Endodermal cell (in vitro differentiated cells): ENCODE measurements around the gene INTS6. TPM values are rescaled to one million over a fixed set of nuclear protein-coding genes. Genes with fewer than 3 reads are reported as not detected.

Source experiments
- DNase-seq: peaks from one replicate; pipeline ENCODE4 v3.0.0-alpha.2; 2017
- H3K27ac ChIP-seq: 2 replicates; pipeline ENCODE4 v1.5.1; 2013; ENCODE audit warnings: mild to moderate bottlenecking, low read depth, low read length, moderate library complexity
- H3K27me3 ChIP-seq: 2 replicates; pipeline ENCODE4 v1.6.1; 2013; ENCODE audit warnings: mild to moderate bottlenecking, low read length, moderate library complexity; ENCODE audit not compliant: insufficient read depth, control insufficient read depth, poor library complexity, severe bottlenecking
- H3K36me3 ChIP-seq: 2 replicates; pipeline ENCODE4 v1.7.0; 2013; ENCODE audit warnings: mild to moderate bottlenecking, low read length, moderate library complexity; ENCODE audit not compliant: control insufficient read depth, insufficient read depth
- H3K4me1 ChIP-seq: one replicate; pipeline ENCODE4 v1.7.0; 2013; ENCODE audit warnings: low read length; ENCODE audit not compliant: control insufficient read depth, insufficient read depth
- H3K4me3 ChIP-seq: 2 replicates; pipeline ENCODE4 v1.5.1; 2013; ENCODE audit warnings: mild to moderate bottlenecking, low read length, moderate library complexity
- H3K9ac ChIP-seq: 2 replicates; pipeline ENCODE4 v1.6.1; 2013; ENCODE audit warnings: mild to moderate bottlenecking, low read length, moderate library complexity; ENCODE audit not compliant: poor library complexity, severe bottlenecking; ENCODE audit errors: extremely low read depth
- H3K9me3 ChIP-seq: 2 replicates; pipeline ENCODE4 v1.6.1; 2013; ENCODE audit warnings: mild to moderate bottlenecking, low read length, moderate library complexity; ENCODE audit not compliant: control insufficient read depth
- H3K27ac Mint-ChIP-seq: 2 replicates; pipeline ENCODE4 v1.8.0; 2020; ENCODE audit warnings: mixed read lengths
- H3K27me3 Mint-ChIP-seq: 2 replicates; pipeline ENCODE4 v1.8.0; 2021; ENCODE audit warnings: mild to moderate bottlenecking, mixed read lengths; ENCODE audit not compliant: insufficient read depth
- H3K36me3 Mint-ChIP-seq: 2 replicates; pipeline ENCODE4 v1.8.0; 2020; ENCODE audit warnings: low read depth, mixed read lengths
- H3K4me1 Mint-ChIP-seq: 2 replicates; pipeline ENCODE4 v1.8.0; 2020; ENCODE audit warnings: mixed read lengths
- H3K4me3 Mint-ChIP-seq: 2 replicates; pipeline ENCODE4 v1.8.0; 2020; ENCODE audit warnings: mild to moderate bottlenecking, moderate library complexity, mixed read lengths
- H3K9me3 Mint-ChIP-seq: 2 replicates; pipeline ENCODE4 v1.8.0; 2020; ENCODE audit warnings: mild to moderate bottlenecking, mixed read lengths
- CTCF ChIP-seq: fragments of 200-600 bp; sonication (generic); conservative IDR thresholded peaks from 2 replicates; pipeline ENCODE4 v1.5.0; 2021; ENCODE audit warnings: antibody characterized with exemption, mild to moderate bottlenecking
- WGBS, 2 experiments: methylation state at CpG; one replicate each; pipeline versions ENCODE4 v1.1.5 to v1.1.7; 2013; ENCODE audit warnings: missing lambda C conversion rate in 2 of 2, mixed read lengths in 1 of 2; ENCODE audit not compliant: insufficient coverage in 1 of 2, insufficient read length in 1 of 2; 5-methylcytosine and 5-hydroxymethylcytosine counted together
- total RNA-seq, 2 donors: library from RNA; stranded (reverse); fragmentation: NEBNext Ultra II Directional in 1 of 2; extraction: Animal tissue kit (Norgen Biotek cat#: 25700) in 1 of 2; gene quantifications; 2 replicates in 1 of 2; 3 replicates in 1 of 2; pipeline ENCODE4 v1.2.1, GENCODE V29; 2021

INTS6 gene
- total RNA-seq, 2 donors from 2014 or later, result 42.4 to 62.1 TPM

DNA sequence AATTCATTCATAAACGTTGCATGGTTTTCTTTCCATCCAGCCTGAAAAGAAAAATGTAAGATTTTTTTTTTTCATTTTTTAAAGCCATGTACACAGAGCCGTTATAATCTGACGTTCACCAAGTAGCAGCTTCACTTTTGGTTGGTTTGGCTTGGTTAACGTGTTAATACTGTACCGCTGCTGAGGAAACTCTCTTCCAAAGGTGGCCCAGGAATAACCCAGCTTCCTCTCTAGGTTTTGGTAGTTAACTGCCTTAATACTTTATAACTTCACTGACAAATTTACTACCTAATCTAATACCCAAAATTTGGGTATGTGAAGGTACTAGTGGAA is 1.7 kb downstream of the INTS6 start:
- no peaks in the 10 kb centered on the region for H3K27me3 ChIP-seq
- H3K4me3 ChIP-seq, result peak overlapping the region; percentile 94
- peaks cover 57% of the 10 kb centered on the region for H3K36me3 ChIP-seq
- Mint-ChIP-seq H3K9me3 (peaks cover 9% of the 10 kb centered on the region), H3K4me1 (peaks cover 26% of the 10 kb centered on the region), H3K36me3 (peaks cover 35% of the 10 kb centered on the region), H3K27ac (peak overlapping the region; percentile 78), H3K27me3 (no peaks in the 10 kb centered on the region), H3K4me3 (peak overlapping the region; percentile 78)
- H3K27ac ChIP-seq, result peak overlapping the region; percentile 45
- peak overlapping the region; percentile 67 for H3K9ac ChIP-seq
- TF ChIP-seq CTCF, result no peak
- 44 to 48% methylated on average over 2 to 5 of the region's 5 CpGs for WGBS, 2 experiments
- H3K4me1 ChIP-seq, result peaks cover 9% of the 10 kb centered on the region
- H3K9me3 ChIP-seq, result peaks cover 14% of the 10 kb centered on the region
- no peak for DNase-seq

DNA sequence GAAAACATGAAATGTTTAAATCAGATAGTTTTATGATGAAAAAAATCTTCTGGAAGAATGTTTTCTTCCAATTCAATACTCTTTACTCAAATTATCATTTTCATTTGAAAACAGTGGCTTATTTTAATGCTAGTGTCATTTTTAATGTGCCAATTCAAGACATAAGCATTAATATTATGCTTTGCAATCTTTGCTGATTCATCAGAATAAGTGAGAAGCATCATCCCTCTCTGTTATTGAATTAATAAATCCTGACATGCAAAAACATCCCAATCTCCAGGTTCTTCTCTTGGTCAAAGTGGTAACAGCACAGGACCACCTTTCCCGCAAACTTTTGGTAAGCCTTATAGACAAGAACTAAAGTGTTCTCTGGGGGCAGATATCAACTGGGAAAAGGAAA is 3.8 kb downstream of the INTS6 start:
- H3K9ac ChIP-seq, result no peak overlapping the region
- Mint-ChIP-seq H3K9me3 (no peaks in the 10 kb centered on the region), H3K27me3 (no peaks in the 10 kb centered on the region), H3K4me1 (peaks cover 20% of the 10 kb centered on the region), H3K27ac (no peak overlapping the region), H3K36me3 (peaks cover 25% of the 10 kb centered on the region), H3K4me3 (no peak overlapping the region)
- H3K4me3 ChIP-seq, result peak overlapping the region; percentile 94
- no peak overlapping the region for H3K27ac ChIP-seq
- H3K4me1 ChIP-seq, result peaks cover 5% of the 10 kb centered on the region
- peaks cover 51% of the 10 kb centered on the region for H3K36me3 ChIP-seq
- no peak for DNase-seq
- TF ChIP-seq CTCF, result no peak
- WGBS, 2 experiments, result 93 to 100% methylated on average over 1 of the region's 1 CpG
- no peaks in the 10 kb centered on the region for H3K9me3 ChIP-seq
- H3K27me3 ChIP-seq, result no peaks in the 10 kb centered on the region

DNA sequence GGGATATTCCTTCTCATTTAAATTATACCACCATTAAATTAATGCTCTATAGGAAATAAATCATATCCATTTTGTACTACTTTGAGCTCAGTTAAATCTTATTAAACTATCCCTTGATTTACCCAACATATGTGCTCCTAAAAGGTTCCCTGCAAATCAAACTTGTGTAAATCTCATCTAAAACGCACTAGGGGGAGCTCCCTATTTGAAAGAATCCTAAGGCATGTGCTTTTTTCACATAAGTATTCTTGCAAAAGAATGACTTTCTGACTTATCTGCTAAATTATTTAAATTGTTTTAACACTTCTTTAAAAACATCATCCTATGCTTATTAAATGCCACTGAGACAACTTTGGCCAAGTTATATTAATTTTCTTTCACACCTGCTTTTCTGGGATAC is 7.9 kb downstream of the INTS6 start:
- Histone ChIP-seq H3K27ac (no peak overlapping the region), H3K36me3 (peaks cover 59% of the 10 kb centered on the region), H3K27me3 (no peaks in the 10 kb centered on the region), H3K4me1 (peaks cover 2% of the 10 kb centered on the region), H3K9ac (no peak overlapping the region), H3K4me3 (no peak overlapping the region), H3K9me3 (no peaks in the 10 kb centered on the region)
- DNase-seq, result no peak
- peaks cover 6% of the 10 kb centered on the region for H3K4me1 Mint-ChIP-seq
- peaks cover 28% of the 10 kb centered on the region for H3K36me3 Mint-ChIP-seq
- H3K9me3 Mint-ChIP-seq, result no peaks in the 10 kb centered on the region
- no peaks in the 10 kb centered on the region for H3K27me3 Mint-ChIP-seq
- no peak overlapping the region for H3K4me3 Mint-ChIP-seq
- TF ChIP-seq CTCF, result peak; percentile 65
- no peak overlapping the region for H3K27ac Mint-ChIP-seq
- 78 to 100% methylated on average over 1 of the region's 1 CpG for WGBS, 2 experiments
